ENCODE data around the gene SLC25A51.

SLC25A51 gene, protein sequence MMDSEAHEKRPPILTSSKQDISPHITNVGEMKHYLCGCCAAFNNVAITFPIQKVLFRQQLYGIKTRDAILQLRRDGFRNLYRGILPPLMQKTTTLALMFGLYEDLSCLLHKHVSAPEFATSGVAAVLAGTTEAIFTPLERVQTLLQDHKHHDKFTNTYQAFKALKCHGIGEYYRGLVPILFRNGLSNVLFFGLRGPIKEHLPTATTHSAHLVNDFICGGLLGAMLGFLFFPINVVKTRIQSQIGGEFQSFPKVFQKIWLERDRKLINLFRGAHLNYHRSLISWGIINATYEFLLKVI

DNA sequence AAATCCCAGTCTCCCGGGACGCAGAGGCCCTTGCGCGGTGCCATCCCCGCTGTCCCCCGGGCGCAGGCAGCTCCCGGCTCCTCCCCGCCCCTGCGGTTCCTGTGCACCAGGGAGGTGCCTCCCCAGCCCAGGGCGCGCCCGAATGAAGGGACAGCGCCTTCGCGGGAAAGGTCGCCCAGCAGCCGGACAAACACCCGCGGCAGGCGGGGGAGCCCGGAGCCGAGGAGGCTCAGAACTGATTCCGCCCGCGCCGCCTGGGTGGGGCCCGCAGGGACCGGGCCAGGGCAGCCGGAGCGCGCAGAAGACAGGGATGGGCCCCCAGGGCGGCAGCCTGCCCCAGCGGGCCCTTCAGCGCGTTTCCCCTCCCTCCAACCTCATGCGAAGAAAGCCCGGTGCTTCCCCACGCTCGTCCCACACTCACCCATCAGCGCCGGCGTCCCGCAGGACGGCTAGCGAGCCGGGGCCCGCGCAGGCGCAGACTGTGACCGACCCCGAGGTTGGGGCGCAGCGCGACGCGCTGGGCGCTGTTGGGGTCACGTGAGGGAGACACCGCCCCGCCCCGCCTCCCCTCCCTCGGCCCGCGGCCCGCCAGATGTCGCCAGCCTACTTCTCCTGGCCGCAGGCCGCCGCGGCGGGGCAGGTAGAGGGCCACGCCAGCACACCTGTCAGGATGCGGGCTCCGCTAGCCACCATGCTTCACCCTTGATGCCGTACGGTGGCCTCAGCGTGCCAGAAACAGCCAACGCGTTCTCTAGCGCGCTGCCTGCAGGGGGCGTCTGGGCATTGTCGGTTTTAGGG, at the start of gene SLC25A51:
TSS of gene SLC25A51 (minus strand) at position 481 of the 798 bp plus-strand sequence. CDS start 15,577 bp downstream, outside the sequence.
- DNase-seq: peak; percentile 94

DNA sequence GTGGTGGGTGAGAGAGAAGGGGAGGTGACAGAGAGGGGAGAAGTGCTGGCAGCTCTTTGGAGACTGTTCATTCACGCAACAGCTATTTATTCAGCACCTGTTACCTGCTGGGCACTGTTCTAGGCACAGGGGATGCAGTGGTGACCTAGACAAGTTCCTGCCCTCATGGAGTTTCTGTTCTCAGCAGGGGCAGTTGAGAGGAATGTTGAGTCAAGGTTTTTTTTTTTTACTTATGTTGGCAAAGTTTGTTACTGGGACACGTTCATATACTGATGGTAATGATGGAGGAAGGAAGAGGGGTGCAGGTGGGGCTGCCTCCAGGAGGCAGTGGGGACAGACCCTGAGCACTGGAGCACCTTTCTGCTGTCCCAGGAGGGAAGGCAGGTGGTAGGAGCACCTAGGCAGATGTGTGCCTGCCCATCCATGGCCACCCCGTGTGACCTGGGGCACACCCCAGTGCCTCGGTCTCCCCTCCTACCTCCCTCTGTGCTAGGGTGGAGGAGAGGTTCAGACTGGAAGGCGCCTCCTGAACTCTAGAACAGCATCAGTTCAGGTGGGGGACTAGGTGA, 49.4 kb upstream of the SLC25A51 start:
- DNase-seq: no peak

DNA sequence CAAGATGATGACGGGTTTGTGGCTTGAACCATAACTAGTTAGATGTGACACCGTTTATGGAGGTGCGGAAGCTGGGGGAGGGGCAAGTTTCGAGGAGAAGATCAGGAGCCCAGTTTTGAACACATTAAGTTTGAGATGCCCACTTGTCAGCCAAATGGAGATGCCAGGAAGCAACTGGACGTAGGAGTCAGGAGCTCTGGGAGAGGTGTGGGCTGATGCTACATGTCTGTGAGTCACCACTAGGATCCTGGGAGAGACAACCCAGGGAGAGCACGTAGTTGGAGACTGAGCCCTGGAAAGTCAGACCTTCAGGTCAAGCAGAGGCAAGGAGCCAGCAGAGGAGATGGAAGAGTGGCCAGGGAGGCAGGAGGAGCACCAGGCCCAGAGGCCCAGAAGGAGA, 48.8 kb upstream of the SLC25A51 start:
- DNase-seq: peak; percentile 57

DNA sequence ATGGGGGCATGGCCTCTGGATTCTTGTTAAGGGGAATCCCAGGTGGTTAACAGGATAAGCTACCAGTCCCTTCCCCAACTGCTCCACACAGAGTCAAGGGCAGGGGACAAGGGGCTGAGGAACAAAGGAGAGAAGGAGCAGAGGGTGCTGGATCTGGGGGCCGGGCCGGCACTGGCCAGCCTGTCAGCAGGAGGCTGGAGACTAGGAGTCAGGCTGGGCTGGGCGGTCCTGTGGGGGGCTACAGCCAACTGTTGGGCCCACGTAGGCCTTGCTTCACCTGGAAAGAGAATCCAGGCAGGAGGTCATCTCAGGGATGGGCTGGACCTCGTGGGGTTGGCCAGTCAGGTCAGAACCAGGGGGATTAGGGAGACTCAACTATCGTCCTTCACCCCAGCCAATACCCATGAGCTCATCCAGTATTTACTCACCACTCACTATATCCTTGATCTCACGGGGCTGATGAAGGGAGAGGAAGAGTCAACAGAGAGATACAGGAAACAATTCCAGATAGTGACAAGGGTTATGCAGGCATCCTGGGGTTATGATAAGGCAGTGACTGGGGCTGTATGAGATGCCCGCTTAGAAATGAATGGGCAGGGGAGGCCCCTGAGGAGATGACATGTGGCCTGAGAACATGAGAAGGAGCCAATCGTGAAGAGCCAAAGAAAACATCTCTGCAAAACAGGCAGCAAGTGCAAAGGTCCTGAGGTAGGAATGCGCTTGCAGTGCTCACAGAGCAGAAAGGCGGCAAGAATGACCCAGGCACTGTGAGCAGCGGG, 47.9 kb upstream of the SLC25A51 start:
- no peak for DNase-seq

DNA sequence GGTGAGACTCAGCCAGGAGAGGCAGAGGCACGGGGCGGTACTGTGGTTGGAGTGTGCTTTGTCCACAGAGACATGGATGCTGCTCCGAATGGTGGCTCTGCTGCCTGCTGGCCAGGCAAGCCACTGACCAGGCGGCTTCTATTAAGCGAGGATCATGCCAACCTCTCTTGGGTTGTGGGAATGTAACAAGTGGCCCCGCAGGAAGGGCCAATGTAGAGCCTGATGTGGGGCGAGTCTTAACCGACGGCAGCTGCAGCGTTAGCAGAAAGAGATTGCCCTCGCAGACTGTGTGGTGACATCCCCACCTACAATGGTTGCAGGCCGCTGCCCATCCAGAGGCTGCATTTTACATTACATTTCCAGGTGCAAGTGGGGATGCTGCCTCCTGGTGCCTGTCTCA, 46.6 kb upstream of the SLC25A51 start:
- DNase-seq: no peak

DNA sequence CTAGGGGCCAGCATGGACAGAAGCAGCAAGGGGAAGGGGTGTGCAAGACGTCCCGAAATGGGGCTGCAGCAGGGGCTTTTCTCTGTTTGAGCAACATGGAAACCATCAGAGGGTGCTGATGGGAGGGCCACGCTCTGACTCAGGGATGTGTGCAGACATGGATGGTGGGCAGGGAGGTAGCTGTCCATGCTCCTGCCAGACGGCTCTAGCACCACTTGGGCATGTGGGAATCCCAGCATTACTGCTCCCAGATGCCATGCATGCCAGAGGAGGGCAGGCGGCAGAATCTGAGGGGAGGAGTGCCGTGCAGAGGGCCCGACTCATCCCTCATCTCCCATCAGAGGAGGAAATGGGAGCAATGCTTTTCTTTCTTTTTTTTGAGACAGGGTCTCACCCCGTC, 45.6 kb upstream of the SLC25A51 start:
- peak; percentile 42 for DNase-seq

DNA sequence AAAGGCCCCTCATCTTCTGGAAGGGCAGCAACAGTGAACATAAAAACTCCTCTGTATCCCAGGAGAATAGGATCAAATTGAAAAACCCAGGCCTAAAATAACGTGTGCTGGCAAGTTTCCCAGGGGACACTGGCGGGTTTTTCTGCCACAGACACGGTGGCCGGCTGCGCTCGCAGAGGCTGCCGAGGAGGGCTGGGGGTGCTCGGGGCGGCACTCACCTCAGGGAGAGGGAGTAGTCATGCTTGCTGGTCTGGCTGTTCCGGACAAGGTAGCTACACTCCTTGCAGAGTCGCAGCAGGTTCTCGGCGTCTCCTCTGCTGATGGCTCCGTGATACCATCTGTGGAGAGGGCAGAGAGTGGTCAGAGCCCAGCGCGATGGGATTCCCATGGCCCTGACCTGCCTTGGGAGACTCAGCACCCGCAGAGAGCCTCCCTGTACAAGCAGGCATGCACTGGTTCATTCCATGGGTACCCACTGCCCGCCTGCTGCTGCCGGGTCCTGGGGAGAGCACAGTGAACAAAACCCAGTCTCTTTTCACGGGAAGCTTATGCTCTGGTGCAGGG, 44.6 kb upstream of the SLC25A51 start:
- no peak for DNase-seq

DNA sequence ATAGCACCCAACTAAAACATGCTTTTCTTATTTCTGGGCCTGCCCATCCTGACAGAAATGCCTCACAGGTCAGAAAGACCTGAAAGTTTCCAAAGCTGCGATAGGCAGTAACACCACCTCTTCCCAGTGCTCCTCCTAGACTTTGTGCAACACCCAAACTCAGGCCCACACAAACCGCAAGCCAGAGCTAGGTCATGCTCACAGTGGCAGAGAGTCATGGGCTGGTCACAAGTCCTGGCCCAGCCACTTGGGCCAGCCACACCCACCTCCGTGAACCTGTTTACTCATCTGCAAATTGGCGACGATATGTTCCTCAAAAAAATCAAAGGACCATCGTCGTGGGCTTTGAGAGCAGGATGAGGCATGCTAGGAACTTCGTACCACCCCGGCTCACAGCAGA, 44.0 kb upstream of the SLC25A51 start:
- DNase-seq: no peak

DNA sequence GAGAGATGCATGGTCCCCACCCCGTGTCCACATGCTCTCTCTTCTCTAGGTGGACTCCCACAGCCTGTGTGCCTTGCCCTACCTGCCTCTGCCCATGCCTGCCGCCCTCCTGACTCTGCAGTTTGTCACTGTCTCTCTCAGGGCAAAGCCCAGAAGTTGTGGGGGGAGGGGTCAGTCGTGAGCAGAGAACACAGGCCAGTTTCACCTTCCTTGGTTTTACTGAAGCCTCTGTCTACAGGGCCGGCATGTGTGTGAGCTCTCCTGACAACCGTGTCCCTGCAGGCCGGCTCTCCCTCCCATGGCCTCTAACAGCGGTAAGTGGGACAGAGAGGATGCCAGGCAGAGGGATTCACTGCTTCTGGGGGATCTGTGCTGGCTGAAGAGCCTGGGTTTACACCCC, 43.5 kb upstream of the SLC25A51 start:
- DNase-seq: no peak

DNA sequence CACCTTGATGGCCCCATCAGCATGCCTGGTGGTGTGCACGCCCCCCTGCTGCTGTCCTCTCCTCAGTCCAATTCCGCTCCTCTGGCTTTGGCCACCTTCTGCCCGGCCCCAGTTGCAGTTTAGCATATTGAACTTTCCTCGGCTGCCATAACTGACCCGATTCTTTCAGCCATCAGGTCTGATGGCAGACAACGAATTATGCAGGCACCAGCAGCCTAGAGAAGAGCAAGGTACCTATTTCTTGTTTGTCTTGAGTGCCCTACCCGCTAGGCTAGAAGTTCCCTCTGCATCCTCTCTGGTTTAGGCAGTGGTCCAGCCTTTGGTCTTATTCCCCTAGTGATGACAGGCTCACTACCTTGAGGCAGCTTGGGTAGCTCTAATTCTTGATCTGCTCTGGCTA, 43.0 kb upstream of the SLC25A51 start:
- no peak for DNase-seq

DNA sequence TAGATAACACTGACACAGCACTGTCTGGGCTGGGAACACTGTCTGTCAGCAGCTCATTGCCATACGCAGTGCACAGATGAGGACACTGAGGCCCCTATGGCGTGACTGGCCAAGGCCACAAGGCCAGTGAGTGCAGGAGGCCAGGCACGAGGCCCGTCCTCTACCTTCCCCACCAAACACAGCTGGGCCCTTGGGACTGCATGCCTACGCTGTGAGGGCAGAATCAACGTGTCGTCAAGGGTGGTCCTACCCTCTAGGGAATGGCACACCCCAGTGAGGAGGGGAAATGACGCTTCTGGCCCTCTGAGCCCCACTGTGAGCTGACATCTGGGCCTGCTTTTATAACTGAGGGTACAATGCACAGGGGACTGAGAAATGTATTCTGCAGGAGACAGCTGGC, 42.1 kb upstream of the SLC25A51 start:
- no peak for DNase-seq

DNA sequence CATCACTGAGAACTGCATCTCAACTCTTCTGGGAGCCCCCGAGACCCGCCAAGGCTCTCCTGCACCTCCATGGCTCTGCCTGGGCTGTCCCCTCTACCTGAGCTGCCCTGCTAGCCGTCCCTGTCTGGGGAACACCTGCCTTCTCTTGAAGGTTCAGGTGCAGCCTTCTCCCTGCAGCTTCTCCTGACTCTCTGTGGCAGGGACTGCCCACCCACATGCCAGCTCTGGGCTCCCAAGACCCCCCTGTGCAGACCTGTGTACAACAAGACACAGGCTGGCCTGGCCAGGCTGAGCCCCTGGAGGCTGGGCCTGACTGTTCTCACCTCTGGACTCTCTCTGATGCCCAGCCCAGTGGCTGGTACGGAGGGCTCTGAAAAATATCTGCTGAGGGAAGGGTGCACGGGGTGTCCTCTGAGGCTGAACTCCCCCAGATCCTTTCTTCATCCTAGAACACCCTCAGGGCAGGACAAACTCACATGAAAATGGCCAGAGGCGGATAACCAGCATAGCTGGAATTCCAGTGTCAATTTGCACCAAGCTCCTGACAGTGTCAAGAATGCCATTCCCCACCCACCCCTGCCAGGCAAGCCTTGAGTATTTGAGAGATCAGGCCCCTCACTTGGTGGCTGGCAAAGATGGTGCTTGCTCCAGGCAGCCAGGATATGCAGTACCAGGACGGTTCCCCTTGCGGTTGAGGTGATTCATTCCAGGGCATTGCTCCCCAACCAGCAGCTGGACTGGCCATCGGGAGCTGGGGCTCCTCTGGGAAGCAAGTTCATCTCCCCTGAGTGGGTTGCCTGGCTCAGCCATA, 40.9 kb upstream of the SLC25A51 start:
- DNase-seq: peak; percentile 36

DNA sequence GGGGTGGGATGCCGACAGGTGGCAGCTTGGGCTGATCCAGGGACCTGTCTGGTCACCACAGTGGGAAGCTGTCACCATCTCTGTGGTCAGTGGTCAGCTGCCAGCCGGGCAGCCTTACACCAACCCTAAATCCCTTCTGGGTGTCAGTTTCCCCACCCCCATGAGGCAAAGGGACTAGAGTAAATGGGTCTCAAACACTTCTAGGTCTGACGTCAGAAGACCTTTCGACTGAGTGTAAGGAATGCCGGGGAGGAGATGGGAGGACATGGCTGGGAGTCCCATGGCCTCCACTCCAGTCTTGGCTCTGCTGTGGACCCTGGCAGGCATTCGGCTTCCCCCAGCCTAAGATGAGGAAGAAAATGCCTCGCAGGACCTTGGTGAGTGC, 40.3 kb upstream of the SLC25A51 start:
- DNase-seq: no peak

DNA sequence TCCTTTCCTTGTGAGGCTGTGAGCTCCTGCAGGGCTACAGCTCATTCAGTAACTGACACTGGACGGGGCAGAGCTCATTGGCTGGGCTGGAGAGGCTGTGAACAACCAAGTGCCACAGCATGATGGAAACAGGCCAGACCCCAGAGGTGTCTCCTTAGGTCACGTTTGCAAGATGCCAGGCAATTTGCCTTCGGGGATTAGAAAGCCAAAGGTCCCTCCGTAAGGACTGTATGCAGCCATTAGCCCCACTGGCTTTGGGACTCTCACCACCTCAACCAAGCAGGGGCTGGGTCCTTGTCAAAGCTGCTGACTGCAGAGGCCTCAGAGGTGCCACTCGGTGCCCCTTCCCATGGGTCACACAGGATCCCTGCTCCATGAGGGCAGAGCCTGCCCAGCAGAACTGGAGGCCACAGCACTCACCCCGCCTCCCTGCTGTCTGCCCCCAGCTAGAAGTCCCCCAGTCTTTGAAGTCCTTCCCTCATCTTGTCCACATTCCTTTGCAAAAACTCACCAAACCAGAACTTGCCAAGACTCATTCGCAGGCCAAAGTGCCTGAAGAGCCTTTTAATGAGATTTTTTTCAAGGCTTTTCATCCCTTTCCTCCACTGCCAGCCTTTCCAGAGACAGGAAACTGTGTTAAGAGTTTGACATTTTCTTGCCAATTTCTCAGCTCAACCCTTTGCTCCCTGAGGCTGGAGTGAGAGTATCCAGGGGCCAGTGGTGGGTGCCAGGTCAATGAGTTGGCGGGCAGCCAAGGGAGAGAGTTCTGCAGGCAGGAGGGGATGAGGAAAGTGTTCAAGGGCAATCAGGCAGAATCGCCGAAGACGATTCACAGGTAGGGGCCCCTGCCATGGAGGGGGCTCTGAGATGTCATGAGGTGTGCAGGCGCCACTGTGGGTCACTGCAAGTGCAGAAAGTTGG, 39.7 kb upstream of the SLC25A51 start:
- peak; percentile 93 for DNase-seq

DNA sequence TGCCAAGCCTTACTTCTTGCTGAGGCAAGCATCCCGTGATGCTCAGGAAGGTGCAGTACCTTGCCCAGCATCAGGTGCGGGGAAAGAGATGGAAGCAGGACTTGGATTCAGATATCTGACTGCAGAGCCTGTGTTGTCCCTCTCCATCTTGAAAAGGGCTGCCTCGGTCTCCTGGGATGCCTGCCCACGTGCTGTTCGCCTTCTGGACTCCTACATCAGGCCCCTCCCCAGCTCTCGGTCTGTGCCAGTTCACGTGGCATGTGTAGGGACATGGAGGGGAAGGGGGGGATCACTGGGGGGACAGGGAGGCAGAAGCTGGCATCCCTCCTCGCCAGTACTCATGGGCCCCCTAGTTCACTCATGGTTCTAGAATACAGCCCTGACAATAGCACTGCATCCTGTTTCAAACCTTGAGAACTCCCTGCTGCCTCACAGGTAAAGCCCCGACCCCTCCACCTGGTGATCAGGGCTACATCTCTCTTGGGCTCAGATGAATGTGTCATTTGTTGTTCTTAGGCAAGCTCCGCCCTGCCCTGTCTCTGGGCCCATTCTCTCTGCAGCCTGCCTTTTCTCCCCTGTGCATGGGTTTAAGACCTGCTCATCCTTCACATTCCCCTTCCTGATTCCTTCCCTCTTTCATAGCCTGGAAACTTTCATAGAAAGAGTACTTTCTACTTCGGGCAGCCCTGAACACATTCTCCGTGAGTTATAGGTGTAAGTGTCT, 38.9 kb upstream of the SLC25A51 start:
- no peak for DNase-seq

DNA sequence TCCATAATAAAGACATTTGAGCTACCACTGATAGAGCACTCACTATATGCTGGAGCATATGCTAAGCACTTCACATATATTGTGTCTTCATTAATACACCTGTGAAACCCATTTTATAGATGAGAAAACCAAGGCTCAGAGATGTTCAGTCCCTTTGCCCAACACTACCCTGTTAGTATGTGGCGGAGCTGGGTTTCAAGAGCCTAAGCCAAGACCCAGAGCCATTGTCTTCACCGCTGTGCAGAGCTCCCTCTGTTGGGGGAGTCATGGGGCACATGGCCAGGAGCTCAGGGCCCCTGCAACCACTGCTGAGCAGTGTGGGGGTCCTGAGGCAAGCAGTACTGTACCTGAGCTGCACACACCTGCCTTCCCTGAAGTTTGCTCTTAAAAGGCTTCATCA, 37.3 kb upstream of the SLC25A51 start:
- no peak for DNase-seq

DNA sequence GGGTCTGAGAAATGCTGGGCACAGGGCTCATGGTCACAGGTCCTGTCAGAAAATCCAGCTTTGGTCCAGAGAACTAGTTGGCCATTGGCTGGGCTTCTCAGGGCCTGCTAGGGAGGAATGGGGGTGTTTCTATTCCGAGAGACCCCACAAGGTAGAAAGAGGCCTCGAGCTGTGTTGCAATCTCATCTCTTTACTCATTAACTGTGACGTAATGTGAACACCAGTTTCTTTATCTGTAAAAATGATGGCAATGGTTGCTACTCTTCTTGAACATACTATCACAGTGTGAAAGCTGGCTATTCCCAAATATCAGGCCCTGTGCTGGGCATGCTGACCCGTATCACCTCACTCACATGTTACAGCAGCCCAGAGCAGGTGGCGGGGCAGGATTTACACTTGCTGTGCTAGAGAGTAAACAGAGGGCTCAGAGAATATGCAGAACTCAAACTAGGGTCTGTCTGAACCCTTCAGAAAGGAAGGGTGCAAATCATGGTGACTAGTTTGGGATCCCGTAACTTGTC, 35.7 kb upstream of the SLC25A51 start:
- no peak for DNase-seq

DNA sequence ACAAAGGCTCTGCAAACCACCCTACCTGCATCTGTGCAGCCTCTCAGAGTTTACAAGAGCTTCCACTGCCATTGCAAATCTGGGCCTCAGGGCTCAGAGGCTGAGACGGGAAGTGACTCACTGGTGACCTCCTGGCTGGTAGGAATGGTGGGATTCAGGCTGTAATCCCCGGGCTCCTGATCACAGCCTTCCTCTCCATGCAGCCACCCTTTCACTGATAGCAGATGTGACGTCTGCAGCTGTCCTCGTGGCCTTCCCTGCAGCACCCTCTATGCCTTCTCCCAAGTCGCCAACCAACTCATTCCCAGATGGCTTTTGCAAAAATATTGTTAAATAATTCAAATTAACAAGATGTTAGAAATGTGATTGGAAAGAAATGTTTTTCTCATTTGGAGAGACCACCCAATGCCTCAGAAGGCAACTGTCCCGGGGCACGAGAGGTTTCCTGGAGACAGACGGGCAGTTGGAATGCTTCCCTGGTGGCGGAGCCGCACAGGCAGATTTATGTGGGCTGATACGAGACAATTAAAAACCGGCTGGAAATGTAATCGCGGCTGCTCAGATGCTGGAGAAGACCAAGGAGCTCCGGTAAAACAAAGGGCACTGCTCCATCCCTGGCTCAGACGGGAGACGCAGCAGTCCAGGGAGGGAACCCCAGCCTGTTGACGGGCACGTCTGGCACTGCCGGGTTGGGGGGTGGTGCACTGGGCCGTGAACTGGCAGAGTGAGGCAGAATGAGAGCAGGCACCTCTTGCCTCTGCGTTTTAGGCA, 34.4 kb upstream of the SLC25A51 start:
- peak; percentile 90 for DNase-seq

DNA sequence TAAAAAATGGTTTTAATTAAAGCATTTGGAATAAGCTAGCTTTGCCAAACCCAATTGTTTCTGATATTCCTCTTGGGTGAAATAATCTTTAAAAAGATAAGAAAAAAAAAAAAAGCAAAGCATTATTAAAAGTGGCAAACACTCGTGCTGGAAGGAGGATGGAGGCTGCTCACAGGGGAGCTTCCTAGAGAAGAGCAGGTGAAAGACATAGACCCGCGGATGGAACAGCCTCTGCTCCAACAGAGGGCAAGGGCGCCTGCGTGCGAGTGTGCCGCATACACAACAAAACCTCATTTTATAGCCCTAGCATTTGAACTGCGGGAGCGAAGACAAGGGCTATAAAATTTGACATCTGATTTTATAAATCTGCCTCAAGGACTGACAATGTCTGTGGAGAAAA, 33.4 kb upstream of the SLC25A51 start:
- DNase-seq: no peak

Data from fibroblast of skin of right quadriceps (primary cell).